GM18909 (cell line): ENCODE measurements around the gene FOXP1.

Experiments used
- ATAC-seq: cut with Tn5 transposase; IDR thresholded peaks from one replicate; pipeline ENCODE4 v1.9.1; 2021; ENCODE audit warnings: mild to moderate bottlenecking; ENCODE audit not compliant: unreplicated experiment, poor library complexity

FOXP1 gene

DNA sequence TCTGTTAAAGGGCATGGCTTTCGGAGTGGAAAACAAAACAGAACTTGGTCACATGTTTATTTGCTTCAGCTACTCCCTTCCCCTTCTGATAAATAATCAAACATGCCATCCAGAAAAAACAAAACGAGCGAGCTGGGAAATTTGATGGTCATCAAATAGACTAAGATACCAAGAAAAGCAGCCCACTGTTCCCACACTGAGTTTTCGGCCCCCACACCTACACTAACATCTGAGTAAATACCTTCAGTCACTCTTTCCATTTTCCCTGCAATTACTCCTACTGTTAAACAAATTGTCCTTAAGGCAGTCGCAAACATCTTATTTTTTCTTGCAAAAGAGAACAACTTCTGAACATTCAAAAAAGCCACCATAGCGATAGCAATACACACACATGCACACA, 454.6 kb downstream of the FOXP1 start:
- no peak for ATAC-seq

GRCh38 chr3:71127844-71128243, 455.7 kb downstream of the FOXP1 start:
- ATAC-seq, result no peak

- ATAC-seq, result no peak
These were observed 456.3 kb downstream of the FOXP1 start for GRCh38 chr3:71127052-71127831.

GRCh38 chr3:71125738-71126137, 457.8 kb downstream of the FOXP1 start:
- ATAC-seq, result no peak

DNA sequence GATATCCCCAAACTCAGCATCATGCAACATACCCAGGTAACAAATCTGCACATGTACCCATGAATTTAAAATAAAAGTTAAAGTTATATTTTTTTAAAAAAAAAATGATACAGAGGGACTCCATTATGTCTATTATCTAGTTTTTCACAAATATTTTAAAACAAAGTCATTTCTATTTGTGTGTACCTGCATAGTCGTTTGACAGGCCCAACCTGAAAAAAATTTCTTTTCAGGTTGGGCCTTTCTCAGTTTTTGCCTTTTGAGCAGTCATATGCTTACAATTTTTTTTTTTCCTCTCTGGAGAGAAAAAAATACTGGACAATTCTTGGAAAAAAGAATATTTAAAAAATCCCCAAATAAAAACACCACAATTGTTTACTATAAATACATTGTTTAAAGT, 459.5 kb downstream of the FOXP1 start:
- no peak for ATAC-seq

GRCh38 chr3:71122641-71123040, 460.9 kb downstream of the FOXP1 start:
- ATAC-seq, result no peak

DNA sequence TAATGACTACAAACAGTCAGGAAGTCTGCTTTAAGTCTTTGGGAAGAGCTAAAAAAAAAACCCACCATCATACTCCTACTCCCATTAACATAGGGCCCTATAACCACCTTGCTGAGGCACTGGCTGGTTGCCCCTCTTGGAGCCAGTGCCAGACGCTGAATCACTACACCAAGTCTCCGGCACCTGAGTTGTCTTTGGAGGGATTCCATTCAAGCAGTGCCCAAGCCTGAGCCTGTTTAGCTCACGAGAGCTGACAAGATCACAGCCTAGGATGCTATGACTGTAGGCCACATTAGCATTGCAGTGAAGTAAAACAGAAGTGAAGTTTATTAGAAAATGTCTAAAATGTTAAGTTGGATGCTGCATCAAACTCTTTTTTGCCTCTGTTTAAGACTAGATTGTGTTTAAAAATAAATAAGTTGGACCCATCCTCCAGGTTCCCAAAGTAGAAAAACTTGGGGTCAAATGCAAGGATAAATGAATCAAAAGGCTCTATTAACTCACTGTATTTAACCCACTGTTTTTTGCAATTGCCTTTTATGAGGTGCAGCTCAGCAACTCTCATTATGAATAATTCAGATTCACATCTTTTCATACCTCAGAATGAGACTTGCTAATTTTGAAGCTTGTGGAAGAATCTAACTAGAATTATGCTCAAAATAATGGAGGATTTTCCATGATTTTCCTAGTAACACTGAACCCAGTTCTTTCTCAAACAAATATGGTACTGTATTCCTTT, 461.9 kb downstream of the FOXP1 start:
- no peak for ATAC-seq

DNA sequence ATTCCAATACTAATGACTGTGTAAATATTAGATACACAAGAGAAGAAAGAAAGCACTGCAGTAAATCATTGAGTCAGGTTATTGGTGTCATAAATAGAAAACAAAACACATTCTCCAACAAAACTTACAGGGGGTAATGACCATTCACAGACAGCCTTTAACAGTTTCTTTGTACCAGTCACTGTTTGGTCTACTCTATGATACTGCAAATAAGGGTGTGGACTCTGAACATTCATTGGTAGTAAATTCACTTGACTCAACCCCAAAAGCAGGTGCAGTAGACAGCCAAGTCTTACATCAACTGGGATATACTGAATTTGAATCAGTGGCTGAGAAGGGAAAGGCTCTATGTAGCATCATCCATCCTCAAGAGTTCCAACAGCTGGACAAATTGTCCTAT, 463.5 kb downstream of the FOXP1 start:
- no peak for ATAC-seq

GRCh38 chr3:71119171-71119570, 464.4 kb downstream of the FOXP1 start:
- ATAC-seq, result no peak

- ATAC-seq, result no peak
These were observed 465.1 kb downstream of the FOXP1 start for GRCh38 chr3:71118436-71118835.

DNA sequence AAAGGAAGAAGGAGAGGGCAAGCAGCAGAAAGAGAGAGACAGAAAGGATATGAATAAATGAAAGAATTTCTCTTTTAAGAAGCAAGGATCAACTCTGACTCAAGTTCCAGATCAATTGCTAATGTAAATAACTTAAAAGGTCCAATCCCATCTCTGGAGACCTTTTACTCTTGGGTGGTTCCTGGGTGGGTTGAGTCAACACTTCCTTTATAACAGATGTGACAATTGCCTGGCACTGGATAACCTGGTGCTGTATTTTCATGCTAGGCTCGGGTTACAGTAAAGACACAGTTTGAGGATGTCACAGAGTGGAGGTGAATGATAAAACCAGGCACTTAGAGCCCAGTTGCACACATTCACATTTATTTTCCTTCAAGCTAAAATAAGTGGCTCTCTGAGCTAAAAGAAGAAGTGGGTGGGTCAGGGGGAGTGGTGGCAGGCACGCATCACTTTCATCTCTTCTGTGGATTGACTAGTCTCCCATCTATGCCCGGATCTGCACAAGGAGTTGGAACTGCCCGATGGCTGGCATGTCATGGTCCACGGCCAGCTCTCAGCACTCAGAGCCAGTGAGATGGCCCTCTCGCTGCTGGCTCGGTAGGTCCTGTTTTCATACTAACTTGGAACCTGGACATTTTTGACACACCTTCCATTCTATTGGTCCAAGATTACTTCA, 465.8 kb downstream of the FOXP1 start:
- no peak for ATAC-seq

- ATAC-seq, result no peak
These were observed 468.9 kb downstream of the FOXP1 start for GRCh38 chr3:71114610-71115009.

- no peak for ATAC-seq
These were observed 471.0 kb downstream of the FOXP1 start for GRCh38 chr3:71112576-71112975.

DNA sequence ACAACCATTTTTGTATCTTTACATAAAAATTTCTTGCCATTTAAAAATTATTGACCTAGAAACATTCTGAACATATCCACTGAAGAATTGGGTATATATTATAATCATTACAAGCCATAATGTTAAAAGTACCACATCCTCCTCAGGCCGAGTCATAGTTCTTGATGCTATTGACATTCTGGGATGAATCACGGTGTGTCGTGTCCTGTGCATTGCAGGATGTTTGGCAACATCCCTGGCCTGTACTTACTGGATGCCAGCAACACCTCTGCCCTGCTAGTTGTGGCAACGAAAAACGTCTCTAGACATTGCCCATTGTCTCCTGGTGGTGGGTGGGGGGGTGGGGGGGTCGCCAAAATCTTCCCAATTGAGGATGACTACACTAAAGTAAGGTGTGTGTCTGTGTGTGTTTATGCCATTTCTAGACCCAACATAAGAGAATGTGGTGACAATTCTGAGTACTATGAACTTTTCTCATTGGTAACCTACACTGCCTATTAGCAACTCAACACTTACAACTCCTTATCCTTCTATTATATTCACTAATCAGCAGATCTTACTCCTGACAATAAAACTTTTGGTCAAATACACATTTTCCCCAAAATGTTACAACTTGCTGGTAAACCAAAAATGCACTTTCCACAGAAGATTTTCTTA, 471.6 kb downstream of the FOXP1 start:
- no peak for ATAC-seq

GRCh38 chr3:71110385-71111222, 472.9 kb downstream of the FOXP1 start:
- ATAC-seq, result no peak

DNA sequence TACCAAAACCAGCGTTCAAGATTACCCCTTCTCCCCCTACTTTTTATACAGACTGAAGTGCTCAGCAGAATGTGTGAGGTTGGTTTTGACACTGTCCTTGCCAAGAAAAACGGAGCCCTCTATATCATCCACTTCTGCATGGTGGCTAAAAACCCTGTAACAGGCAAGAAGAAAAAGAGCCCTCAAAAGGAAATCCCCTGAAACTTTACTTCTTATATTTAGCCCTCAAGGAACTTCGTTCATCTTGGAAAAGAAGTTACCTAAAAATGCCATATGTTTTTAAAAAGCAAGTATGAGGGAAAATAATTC, 473.6 kb downstream of the FOXP1 start:
- no peak for ATAC-seq

GRCh38 chr3:71109241-71109976, 474.1 kb downstream of the FOXP1 start:
- ATAC-seq, result no peak

- no peak for ATAC-seq
These were observed 475.6 kb downstream of the FOXP1 start for GRCh38 chr3:71107926-71108325.

- no peak for ATAC-seq
These were observed 478.6 kb downstream of the FOXP1 start for GRCh38 chr3:71104976-71105375.
